B cell (primary cell): ENCODE results near the gene SOX15. TPM values are rescaled to one million over a fixed set of nuclear protein-coding genes. Genes with fewer than 3 reads are reported as not detected.

Experiments
- ATAC-seq: fragments of 200-7000 bp; cut with Tn5 transposase; one replicate; pipeline ENCODE4 v1.10.0; 2021; ENCODE audit warnings: low read depth, mild to moderate bottlenecking, moderate number of reproducible peaks, moderate library complexity
- CTCF ChIA-PET: fragments of 350-600 bp; sonication (Branson Sonifier 250); formaldehyde crosslinking; loops from one replicate; lab custom pipeline; 2021; ENCODE audit warnings: antibody characterized with exemption, inconsistent platforms; lab: Charles Lee
- POLR2A ChIA-PET: fragments of 350-600 bp; sonication (Branson Sonifier 250); formaldehyde crosslinking; loops from one replicate; lab custom pipeline; 2021; ENCODE audit warnings: antibody characterized with exemption; lab: Charles Lee
- DNase-seq: peaks from one replicate; pipeline ENCODE4 v3.0.0; 2013
- H2AFZ ChIP-seq: 2 replicates; pipeline ENCODE4 v1.6.1; 2012; ENCODE audit warnings: mild to moderate bottlenecking, low read depth, low read length; ENCODE audit not compliant: insufficient read depth, poor library complexity, severe bottlenecking
- H3K27ac ChIP-seq, 2 donors: 1 replicate in 1 of 2; 2 replicates in 1 of 2; pipeline ENCODE4 v1.5.1; 2012 to 2013; ENCODE audit warnings: low read length in 2 of 2, mild to moderate bottlenecking in 2 of 2, moderate library complexity in 1 of 2
- H3K27me3 ChIP-seq, 4 experiments: fragments of 200-600 bp in 1 of 4; sonication (generic) in 1 of 4; replicated peaks in 1 of 4; 1 replicate in 2 of 4; 2 replicates in 2 of 4; pipeline versions ENCODE4 v1.6.1 to v1.7.0; 2013 to 2016; ENCODE audit warnings: low read length in 3 of 4, mild to moderate bottlenecking in 2 of 4, mixed read lengths in 1 of 4, moderate library complexity in 1 of 4; ENCODE audit not compliant: insufficient read depth in 4 of 4, control insufficient read depth in 3 of 4; ENCODE audit errors: control extremely low read depth in 1 of 4
- H3K36me3 ChIP-seq, 2 experiments: replicated peaks in 1 of 2; 1 replicate in 1 of 2; 2 replicates in 1 of 2; pipeline versions ENCODE4 v1.6.1 to v1.7.1; 2013; ENCODE audit warnings: low read length in 1 of 2; ENCODE audit not compliant: insufficient read depth in 2 of 2, control insufficient read depth in 1 of 2; ENCODE audit errors: control extremely low read depth in 1 of 2, extremely low read depth in 1 of 2
- H3K4me1 ChIP-seq, 2 donors: fragments of 200-600 bp in 1 of 2; sonication (generic) in 1 of 2; 1 replicate in 1 of 2; 2 replicates in 1 of 2; pipeline versions ENCODE4 v1.5.1 to v1.6.1; 2013 to 2017; ENCODE audit warnings: low read length in 2 of 2; ENCODE audit not compliant: control insufficient read depth in 2 of 2, insufficient read depth in 2 of 2
- H3K4me2 ChIP-seq: replicated peaks from 2 replicates; pipeline ENCODE3; 2012; ENCODE audit warnings: mild to moderate bottlenecking, low read depth, low read length; ENCODE audit not compliant: poor library complexity, severe bottlenecking
- H3K4me3 ChIP-seq, 5 experiments: fragments of 200-600 bp in 1 of 5; sonication (generic) in 1 of 5; 1 replicate in 3 of 5; 2 replicates in 2 of 5; pipeline versions ENCODE4 v1.5.1 to v1.7.0; 2011 to 2016; ENCODE audit warnings: low read length in 4 of 5, mild to moderate bottlenecking in 4 of 5, low read depth in 2 of 5, control low read depth in 1 of 5, moderate library complexity in 1 of 5; ENCODE audit not compliant: insufficient read depth in 1 of 5; ENCODE audit errors: control extremely low read depth in 1 of 5, extremely low read depth in 1 of 5
- H3K79me2 ChIP-seq: fragments of 200-600 bp; sonication (generic); one replicate; pipeline ENCODE4 v1.6.0; 2016; ENCODE audit warnings: low read length; ENCODE audit not compliant: control insufficient read depth, insufficient read depth
- H3K9ac ChIP-seq: fragments of 200-600 bp; sonication (generic); 2 replicates; pipeline ENCODE4 v1.6.1; 2017; ENCODE audit warnings: mild to moderate bottlenecking, low read length, moderate library complexity
- H3K9me3 ChIP-seq, 3 donors: one replicate each; pipeline versions ENCODE4 v1.6.1 to v1.7.1; 2013; ENCODE audit warnings: low read length in 2 of 3; ENCODE audit not compliant: control insufficient read depth in 2 of 3, insufficient read depth in 1 of 3; ENCODE audit errors: control extremely low read depth in 1 of 3
- H4K20me1 ChIP-seq: 2 replicates; pipeline ENCODE4 v1.6.0; 2012; ENCODE audit warnings: mild to moderate bottlenecking, low read length; ENCODE audit not compliant: insufficient read depth, control insufficient read depth, poor library complexity, severe bottlenecking
- H3K27ac Mint-ChIP-seq: one replicate; pipeline ENCODE4 v1.8.0; 2021; ENCODE audit warnings: mixed read lengths
- H3K27me3 Mint-ChIP-seq: one replicate; pipeline ENCODE4 v1.8.0; 2021; ENCODE audit warnings: mixed read lengths
- H3K4me1 Mint-ChIP-seq: one replicate; pipeline ENCODE4 v1.8.0; 2021; ENCODE audit warnings: mixed read lengths
- H3K4me3 Mint-ChIP-seq: one replicate; pipeline ENCODE4 v1.8.0; 2021; ENCODE audit warnings: mixed read lengths
- H3K9me3 Mint-ChIP-seq: one replicate; pipeline ENCODE4 v1.8.0; 2022; ENCODE audit warnings: mixed read lengths; ENCODE audit not compliant: insufficient read depth
- CTCF ChIP-seq: fragments of 200-600 bp; IDR thresholded peaks from one replicate; pipeline ENCODE4 v1.8.0; 2022; ENCODE audit warnings: antibody characterized with exemption, mild to moderate bottlenecking
- EZH2 ChIP-seq: IDR thresholded peaks from 2 replicates; pipeline ENCODE4 v1.6.1; 2012; ENCODE audit warnings: borderline replicate concordance, low read depth, mild to moderate bottlenecking, moderate library complexity, low read length; ENCODE audit not compliant: insufficient read depth, poor library complexity, severe bottlenecking
- WGBS: methylation state at CpG from one replicate; pipeline ENCODE4 v1.1.5; 2013; ENCODE audit warnings: missing lambda C conversion rate; ENCODE audit not compliant: insufficient coverage; 5-methylcytosine and 5-hydroxymethylcytosine counted together
- intact Hi-C: fragments of 100-400 bp; cut with micrococcal nuclease; formaldehyde crosslinking; loops from one replicate; pipeline ENCODE4 v1.10.0; 2022
- polyA plus RNA-seq: library from polyadenylated mRNA; depleted of rRNA; stranded (reverse); fragments of >200 nt; gene quantifications from 2 replicates; pipeline ENCODE4 v1.2.3, GENCODE V29; 2012
- total RNA-seq, 2 donors: library from RNA; stranded (reverse); fragments of 120-200 nt in 1 of 2; gene quantifications; 1 replicate in 1 of 2; 2 replicates in 1 of 2; pipeline versions ENCODE4 v1.2.3 to v1.2.4, GENCODE V29; 2013 to 2022

SOX15 gene
- total and polyA plus RNA-seq, 2 donors (not counting 1 experiment from before 2014, with no cell fraction given): 0.18 to 0.96 TPM

GRCh38 chr17:7586673-7587419 lies 3.0 kb downstream of the SOX15 start:
- 88% methylated on average over 6 of the region's 9 CpGs for WGBS
- H3K27ac Mint-ChIP-seq: no peak overlapping the region
- Histone ChIP-seq H3K79me2 (peaks cover 37% of the 10 kb centered on the region), H3K4me3 (no peak overlapping the region), H3K36me3 (peaks cover 0 to 24% of the 10 kb centered on the region in 2 experiments), H2AFZ (no peak overlapping the region), H4K20me1 (no peaks in the 10 kb centered on the region), H3K27me3 (no peaks in the 10 kb centered on the region), H3K27ac (no peak overlapping the region), H3K4me2 (no peak overlapping the region), H3K9ac (no peak overlapping the region), H3K9me3 (no peaks in the 10 kb centered on the region), H3K4me1 (peaks cover 24 to 41% of the 10 kb centered on the region in 2 donors)
- intact Hi-C loops: loop anchor here (10.0 kb wide), 1 partner anchor 542 kb away; the partner anchor contains the start of gene SLC16A11
- ChIA-PET POLR2A (interaction anchor here (0.5 kb wide), 1 partner anchor 319 kb away, joined by 3 read pairs; no protein-coding TSS in a partner anchor), CTCF (interaction anchor here (0.6 to 7.9 kb wide), 11 partner anchors 11 to 541 kb away, joined by 3 to 111 read pairs (median 4); partner anchors contain the start of genes SENP3, TMEM95 and TNFSF13)
- no peak overlapping the region for H3K4me3 Mint-ChIP-seq
- no peak for ATAC-seq
- H3K4me1 Mint-ChIP-seq: peaks cover 30% of the 10 kb centered on the region
- no peak for DNase-seq
- no peaks in the 10 kb centered on the region for H3K9me3 Mint-ChIP-seq
- TF ChIP-seq EZH2 (no peak), CTCF (no peak)
- no peaks in the 10 kb centered on the region for H3K27me3 Mint-ChIP-seq
